GM21576 (cell line): ENCODE measurements around the gene IFT81.
"Not testable (repeated sequence)": the region's sequence is repeated elsewhere in the genome, so short reads cannot be mapped to it uniquely, and the experiment has no call there.

Experiments
- ATAC-seq: cut with Tn5 transposase; IDR thresholded peaks from one replicate; pipeline ENCODE4 v1.9.1; 2021; ENCODE audit warnings: mild to moderate bottlenecking, moderate library complexity; ENCODE audit not compliant: unreplicated experiment

The IFT81 gene

DNA sequence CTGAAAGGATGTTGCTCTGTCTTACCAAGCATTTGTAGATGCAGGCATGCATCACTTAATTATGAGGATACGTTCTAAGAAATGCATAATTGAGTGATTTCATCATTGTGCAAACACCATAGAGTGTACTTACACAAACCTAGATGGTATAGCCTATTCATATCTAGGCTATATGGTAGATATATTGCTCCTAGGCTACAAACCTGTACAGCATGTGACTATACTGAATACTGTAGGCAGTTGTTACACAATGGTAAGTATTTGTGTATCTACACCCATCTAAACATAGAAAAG, 75.9 kb downstream of the IFT81 start:
- no peak for ATAC-seq

DNA sequence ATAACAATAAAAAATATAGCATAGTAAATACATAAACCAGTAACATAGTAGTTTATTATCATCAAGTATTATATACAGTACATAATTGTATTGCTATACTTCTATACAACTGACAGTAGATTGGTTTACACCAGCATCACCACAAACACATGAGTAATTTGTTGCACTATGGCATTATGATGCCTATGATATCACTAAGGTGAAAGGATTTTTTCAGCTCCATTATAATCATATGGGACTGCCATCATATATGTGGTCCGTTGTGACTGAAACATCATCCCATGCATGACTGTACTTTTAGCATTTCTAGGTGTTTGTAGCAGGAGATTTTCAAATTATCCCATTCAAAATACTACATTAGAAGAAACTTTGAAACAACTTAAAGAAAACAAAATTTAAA, 77.8 kb downstream of the IFT81 start:
- ATAC-seq: no peak

DNA sequence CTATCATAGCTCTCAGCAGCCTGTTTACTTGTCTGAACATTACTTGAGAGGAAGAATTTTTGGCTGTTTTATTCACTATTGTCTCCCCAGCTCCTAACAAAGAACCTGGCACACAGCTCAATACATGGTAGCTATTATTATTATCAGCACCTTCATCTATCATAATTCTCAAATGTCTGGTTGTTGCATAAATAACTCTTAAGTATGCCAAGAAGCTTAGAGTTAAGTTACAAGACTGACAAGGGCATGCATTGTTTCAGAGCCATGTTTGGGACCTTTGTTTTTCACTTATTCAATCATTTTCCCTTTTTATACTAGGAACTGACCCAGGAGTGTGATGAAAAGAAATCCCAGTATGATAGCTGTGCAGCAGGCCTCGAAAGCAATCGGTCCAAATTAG, 79.4 kb downstream of the IFT81 start:
- no peak for ATAC-seq

DNA sequence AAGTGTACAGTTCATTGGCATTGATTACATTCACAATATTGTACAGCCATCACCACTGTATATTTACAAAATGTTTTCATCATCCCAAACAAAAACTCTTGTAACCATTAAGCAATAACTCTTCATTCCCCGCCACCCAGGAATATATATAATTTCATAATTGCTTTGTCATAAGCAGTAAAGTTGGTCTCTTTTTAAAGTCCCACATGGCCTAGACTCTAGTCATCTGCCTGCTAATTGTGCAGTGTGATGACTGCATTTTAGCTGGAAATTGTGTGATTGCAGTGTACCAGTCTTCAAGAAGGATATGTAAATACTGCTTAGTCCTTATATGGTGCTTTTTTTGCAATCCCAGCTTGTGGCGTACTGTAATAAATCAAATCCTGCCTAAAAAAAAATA, 81.8 kb downstream of the IFT81 start:
- ATAC-seq: no peak

DNA sequence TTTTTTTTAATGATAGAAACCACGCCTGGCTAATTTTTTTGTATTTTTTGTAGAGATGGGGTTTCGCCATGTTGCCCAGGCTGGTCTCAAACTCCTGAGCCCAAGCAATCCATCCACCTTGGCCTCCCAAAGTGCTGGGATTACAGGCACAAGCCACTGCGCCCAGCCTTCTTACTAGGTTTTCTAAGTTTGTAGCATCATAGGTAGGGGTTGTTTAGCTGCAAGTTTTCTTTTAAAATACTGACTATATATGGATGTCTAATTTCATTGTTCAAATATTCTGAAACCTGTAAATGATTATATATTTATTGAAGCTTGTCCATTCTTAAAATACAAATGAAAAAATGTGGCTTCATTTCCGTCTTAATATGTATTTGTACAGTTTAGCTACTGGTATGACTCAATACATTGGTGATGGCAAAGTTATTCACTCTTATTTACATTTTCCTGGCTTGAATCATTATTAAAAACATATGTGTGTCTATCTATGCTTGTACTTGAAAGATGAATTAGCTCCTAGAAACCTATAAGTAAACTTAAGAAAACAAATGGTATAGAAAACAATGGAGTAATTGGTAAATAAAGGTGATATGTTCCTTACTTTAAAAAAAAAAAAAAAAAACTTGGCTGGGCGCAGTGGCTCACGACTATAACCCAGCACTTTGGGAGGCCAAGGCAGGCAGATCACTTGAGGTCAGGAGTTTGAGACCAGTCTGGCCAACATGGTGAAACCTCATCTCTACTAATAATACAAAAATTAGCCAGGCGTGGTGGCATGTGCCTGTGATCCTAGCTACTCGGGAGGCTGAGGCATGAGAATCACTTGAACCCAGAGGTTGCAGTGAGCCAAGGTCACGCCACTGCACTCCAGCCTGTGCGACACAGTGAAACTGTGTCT, 87.7 kb downstream of the IFT81 start:
- ATAC-seq: not testable (repeated sequence)

DNA sequence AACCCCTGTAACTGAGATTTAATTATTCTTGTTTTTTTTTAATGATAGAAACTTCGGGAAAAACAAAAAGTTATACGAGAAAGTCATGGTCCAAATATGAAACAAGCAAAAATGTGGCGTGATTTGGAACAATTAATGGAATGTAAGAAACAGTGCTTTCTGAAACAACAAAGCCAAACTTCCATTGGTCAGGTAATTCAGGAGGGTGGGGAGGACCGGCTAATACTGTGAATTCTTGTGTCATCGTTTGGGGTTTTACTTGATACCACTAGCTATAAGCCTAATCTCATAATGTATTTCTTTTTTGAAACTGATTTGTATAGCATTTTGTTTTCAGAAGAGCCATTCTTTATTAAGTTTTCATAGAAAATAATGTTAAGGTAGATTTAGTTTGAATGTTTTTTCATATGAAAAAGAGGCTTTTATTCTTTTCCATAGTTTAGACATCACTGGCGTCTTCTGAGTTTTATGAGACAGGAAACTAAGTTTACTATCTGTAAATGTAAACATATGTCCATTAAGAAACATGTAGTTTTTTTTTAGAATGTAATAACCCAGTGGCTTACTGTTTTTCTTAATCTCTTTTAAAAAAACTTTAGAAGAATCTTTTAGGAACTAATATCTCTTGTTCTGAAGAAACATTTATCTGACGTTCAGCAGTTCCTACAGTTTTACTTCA, 94.0 kb downstream of the IFT81 start:
- ATAC-seq: no peak

DNA sequence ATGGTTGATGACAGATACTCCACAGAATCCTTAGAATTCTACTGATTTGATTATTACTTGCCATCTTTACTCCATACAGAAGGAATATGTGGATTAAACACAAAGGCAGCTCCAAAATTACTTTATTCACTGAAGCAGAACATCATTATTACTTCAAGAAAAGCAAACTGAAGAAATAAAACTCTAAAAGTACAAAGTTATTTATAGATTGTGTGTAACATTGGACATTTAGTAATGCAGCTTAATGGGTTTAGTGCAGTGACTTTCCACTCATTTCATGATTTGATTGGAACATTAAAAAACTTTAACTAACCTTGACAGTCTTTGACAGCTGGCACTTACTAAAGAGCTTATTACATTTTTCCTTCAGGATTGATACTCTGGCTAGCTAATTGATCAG, 97.9 kb downstream of the IFT81 start:
- no peak for ATAC-seq

DNA sequence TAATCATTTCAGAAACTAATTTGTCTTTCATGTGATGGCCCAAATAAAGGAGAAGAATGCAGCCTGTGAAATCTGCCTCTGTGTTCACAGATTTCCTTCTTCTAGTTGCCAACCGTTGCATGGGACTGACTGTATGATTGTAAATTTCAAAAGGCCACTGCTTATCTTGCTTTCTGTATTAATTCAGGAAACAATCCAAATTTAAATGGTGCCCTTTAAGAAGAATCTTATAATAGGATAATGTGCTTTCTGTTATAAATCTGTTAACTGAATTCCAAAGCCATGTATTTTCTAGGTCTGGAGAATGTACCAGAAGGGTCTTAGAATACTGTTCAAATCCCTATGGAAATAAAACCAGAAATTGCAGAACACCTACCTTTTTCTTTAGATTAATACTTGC, 98.3 kb downstream of the IFT81 start:
- ATAC-seq: no peak

DNA sequence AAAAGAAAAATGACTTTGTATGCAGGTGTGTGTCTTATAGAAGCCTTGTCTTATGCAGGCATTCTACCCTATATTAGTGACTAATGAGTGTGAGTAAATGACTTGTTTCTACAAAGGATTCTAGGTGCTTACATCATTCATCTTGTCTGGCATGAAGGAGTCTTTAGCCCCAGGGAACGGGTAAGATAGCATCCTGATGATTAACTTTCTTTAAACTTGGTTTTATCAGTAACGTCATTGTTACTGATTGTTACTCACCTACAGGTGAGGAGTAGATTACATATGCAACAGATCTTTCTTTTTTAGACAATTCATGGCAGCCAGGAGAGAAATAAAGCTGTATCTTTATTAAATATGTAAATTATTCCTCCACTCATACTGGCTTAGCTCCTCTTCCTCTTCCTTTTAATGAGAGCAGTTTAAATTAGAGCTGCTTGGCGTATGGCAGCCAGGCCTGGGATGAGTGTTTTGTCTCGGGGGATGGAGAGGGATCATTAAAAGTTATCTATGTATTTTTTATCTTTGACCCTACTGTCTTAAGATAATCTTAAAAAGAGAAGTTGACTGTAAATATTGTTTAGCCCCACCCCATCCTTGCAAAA, 99.7 kb downstream of the IFT81 start:
- no peak for ATAC-seq

DNA sequence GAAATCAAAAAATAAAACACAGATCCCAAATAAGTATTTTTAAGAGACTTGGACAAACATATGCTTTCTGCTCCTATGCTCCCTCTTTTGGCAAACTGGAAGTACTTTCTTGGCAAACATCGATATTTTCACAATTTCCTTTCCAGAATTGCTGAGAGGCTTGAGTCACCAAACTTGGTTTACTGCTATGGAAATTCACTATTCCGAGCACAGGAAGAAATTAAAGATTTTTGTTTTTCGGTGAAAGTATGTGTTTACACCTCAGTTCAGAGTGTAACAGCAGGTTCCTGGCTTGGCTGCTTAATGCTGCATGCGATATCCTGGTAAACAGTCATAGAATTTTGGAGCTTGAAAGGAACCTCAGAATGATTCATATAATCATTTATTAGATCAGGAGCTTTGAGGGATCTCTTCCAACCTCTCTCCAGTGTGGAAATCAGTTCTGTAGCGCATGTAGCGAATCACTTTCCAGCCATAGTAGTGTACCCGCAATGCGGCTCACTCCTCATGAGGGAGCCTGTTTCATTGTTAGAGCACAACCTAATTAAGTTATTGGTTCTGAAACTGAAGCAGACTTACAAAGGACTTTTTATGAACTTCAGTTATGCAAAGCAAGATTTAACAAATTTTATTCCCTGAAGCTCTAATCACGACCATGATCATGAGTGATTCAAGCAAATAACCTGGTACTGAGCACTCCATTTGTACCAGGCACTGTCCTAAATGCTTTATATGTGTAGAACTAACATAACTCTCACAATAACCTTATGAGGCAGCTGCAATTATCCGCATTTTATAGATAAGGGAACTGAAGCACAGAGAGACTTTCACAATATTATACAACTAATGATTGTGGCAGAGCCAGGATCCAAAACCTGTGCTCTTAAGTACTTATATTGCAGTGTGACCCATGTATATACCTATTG, 100.5 kb downstream of the IFT81 start:
- ATAC-seq: no peak

DNA sequence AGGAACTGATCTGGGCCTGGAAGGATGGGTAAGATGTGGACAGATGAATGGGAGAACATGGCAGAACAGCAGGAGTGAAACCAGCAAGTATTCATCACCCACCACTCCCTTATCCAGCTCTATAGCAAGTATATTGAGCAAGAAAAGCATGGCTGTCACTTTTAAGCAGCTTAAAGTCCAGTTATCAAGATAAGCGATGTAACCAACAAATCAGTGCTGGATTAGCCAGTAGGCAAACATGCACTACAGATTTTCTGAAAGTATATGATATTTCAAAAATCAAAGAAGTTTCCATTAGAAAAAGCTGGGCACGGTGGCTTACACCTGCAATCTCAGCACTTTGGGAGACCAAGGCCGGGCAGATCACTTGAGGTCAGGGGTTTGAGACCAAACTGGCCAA, 103.0 kb downstream of the IFT81 start:
- no peak for ATAC-seq

DNA sequence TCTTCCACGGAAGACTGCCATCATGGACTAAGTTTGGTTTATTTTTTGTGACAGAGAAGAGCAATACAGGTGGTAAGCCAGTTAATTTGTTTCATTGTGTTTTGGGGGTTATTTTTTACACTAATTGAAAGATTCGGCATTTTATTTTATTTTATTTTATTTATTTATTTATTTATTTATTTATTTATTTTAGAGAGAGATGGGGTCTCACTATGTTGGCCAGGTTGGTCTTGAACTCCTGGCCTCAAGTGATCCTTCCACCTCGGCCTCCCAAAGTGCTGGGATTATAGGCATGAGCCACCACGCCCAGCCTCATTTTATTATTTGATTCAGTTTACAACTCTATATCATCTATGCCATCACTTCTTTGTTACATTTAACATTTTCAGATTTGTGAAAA, 104.2 kb downstream of the IFT81 start:
- not testable (repeated sequence) for ATAC-seq

DNA sequence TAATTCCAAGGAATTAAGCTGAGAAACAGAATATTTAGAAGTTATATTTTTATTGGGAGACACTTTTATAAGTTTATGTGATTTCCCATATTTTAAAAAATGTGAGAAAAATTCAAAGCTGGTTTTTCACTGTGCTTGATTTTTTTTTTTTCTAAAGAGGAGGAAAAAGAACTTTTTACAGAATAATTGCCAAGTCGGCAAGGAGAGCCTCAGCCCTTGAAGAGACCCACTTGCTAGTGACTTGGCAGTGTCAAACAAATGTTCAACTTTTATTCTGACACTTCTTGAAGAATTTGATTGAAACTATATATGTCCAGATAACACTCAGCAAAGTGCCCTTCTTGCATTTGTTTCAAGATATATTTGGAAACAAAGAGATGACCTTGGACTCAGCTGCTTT, 104.6 kb downstream of the IFT81 start:
- no peak for ATAC-seq

DNA sequence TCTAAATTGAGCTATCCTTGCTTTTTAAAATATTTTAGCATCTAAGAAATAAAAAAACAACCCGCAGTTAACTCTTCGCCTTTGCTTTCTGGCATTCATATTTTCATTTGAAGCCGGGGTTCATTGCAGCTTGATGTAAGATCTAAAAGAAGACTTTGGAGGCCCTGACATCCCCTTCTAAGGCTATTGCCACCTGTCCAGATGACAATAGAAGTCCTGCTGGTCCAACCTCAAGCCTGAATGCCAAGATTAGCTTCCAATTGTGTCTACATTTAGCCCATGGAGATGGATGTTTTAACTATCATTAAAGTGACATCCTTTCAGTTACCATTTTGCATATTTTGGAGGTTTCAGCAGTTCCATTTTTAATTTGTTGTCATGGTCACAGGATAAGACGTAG, 105.3 kb downstream of the IFT81 start:
- ATAC-seq: no peak

DNA sequence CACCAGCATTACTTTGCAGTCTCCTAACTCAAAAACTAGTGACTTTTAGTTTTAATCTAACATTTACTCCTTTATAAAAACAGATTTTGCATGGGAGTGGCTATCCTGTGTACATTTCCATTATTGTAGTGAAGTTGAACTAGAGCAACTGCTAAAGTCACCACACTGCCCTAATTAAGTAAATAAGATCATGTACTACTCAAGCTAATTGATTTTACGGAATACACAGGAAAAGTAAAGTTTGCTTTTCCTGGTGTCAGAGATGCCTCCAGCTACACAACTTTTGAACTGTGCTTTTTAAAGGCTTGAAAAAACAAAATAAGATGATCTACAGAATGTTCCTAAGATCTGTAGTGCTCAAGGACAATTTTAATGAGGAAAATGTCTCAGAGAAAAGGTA, 106.5 kb downstream of the IFT81 start:
- ATAC-seq: no peak

DNA sequence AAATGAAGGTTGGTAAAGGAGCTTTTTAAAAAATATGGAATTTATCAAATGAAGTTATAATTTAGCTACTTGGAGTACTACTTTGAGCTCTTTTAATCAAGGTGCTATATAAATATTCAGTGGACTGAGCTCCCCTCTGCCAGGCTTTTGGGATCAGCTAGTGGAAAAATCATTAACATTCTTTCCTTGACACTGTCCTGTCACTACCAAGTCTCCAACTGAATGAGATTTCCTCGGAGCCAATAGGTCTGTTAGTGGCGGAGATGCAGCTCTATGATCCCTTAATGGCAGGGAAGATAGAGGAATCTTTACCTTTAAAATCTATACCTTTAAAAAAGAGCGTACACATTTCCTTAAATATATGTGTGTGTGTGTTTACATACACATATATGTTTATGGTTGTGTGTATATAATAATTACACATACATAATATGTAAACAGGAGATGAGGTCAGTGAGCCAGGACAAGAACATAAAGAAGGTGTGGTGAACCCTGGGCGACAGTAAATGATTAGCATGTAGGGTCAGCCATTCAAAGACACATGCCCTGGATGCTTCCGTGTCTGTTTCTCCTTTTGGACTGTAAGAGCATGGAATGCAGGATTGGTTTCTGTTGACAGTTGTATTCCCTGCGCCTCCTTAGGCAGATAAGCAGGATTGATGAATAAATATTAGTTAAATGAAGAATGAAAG, 109.2 kb downstream of the IFT81 start:
- ATAC-seq: no peak

DNA sequence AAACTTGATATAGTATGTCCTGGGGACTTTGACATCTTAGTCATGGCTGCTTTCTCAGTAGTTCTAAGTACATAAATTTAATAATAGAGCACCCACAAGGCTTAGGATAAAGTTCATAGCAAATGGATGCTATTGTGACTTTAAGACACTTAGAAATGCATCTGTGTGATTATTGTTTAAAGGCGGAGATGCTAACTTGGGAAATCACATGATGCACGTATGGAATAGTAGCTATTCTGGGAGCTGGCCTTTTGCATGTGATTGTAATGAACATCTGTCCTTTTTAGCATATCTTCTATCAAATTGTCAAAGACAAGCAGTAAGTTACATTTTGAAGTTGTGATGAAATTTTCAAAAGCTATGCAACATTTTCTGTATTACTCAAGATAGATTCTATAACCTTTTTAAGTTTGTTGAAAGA, 110.2 kb downstream of the IFT81 start:
- ATAC-seq: no peak

DNA sequence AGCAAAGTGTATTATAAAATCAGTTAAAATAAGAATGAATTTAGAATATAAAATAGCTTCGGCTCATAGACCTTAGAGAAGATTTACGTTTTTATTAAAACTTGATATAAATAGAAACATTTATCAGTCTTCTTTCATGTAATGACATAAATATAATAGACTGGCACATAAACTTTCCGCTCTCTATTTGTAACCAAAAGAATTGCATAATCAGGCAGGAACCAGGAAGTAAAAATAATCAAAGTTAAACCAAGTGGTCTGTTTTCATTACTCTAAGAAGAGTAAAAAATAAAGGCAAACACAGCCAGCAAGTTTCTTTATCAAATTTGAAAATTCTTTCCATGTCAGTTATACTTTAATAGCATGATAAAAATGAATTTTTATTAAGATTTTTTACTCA, 110.6 kb downstream of the IFT81 start:
- ATAC-seq: no peak

DNA sequence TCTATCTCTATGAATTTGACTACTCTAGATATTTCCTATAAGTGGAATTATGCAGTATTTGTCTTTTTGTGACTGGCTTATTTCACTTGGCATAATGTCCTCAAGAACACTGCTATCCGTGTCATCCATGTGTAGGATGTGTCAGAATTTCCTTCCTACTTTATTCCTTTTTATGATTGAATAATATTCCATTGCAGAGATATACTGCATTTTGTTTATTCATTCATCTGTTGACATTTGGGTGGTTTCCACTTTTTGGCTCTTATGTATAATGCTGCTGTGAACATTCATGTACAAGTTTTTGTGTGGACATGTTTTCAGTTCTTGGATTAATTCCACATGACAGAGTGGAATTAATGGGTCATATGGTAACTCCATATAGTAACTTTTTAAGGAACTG, 111.2 kb downstream of the IFT81 start:
- ATAC-seq: no peak

DNA sequence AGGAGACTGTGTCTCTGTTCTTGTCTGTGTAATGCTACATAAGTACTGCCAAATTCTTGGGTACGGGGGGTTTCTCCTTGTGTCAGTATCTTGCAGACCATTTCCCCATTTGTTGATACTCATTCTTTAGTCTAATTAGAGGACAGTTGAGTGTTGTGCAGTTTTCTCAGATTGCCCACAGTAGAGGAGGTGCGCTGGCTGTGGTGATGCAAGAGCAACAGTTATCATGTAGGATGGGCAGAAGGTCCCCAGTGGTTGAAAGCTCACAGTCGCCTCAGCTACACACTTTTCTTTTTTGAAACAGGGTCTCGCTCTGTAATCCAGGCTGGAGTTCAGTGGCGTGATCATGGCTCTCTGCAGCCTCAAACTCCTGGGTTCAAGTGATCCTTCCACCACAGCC, 119.1 kb downstream of the IFT81 start:
- ATAC-seq: no peak

DNA sequence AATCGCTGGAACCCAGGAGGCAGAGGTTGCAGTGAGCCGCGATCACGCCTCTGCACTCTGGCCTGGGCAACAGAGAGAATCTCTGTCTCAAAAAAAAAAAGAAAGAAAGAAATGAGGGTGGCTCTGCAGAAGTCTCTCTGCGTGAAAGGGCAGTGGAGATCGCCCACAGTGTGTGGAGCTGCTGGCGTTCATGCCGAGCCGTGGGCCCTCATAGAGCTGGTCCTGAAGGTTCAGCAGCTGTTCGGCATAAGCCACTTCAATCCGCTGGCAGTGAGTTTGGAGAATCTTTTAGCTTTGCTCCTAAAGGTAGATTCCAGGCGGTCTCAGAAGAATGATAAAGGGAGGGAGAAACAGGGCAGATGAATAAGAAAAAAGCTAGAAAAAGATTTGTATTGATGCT, 120.2 kb downstream of the IFT81 start:
- ATAC-seq: no peak
